Right lobe of liver (tissue), 6 donors: Measurements from ENCODE around the gene METTL16. TPM values are rescaled to one million over a fixed set of nuclear protein-coding genes. Genes with fewer than 3 reads are reported as not detected.
"Not testable (repeated sequence)": the region's sequence is repeated elsewhere in the genome, so short reads cannot be mapped to it uniquely, and the experiment has no call there.

Experiments used
- ATAC-seq, 4 donors: fragments of 200-7000 bp; cut with Tn5 transposase; one replicate each; pipeline ENCODE4 v1.9.1; 2020; ENCODE audit warnings: mild to moderate bottlenecking in 4 of 4, moderate library complexity in 4 of 4
- DNase-seq, 3 donors: peaks; one replicate each; pipeline ENCODE4 v3.0.0-alpha.2; 2020
- H3K27ac ChIP-seq, 3 donors: fragments of 200-600 bp; one replicate each; pipeline ENCODE4 v1.8.0; 2022
- H3K27me3 ChIP-seq, 2 donors: fragments of 200-600 bp; one replicate each; pipeline ENCODE4 v1.8.0; 2022
- H3K36me3 ChIP-seq, 4 donors: fragments of 200-600 bp; sonication (generic) in 1 of 4; one replicate each; pipeline versions ENCODE4 v1.5.1 to v1.8.0; 2017 to 2022; ENCODE audit warnings: control low read depth in 1 of 4
- H3K4me1 ChIP-seq, 4 donors: fragments of 200-600 bp; sonication (generic) in 1 of 4; one replicate each; pipeline versions ENCODE4 v1.5.1 to v1.8.0; 2017 to 2022; ENCODE audit warnings: control low read depth in 1 of 4
- H3K4me3 ChIP-seq, 3 donors: fragments of 200-600 bp; one replicate each; pipeline ENCODE4 v1.8.0; 2022
- H3K9me3 ChIP-seq, 4 donors: fragments of 200-600 bp; sonication (generic) in 1 of 4; one replicate each; pipeline versions ENCODE4 v1.5.1 to v1.8.0; 2017 to 2022; ENCODE audit warnings: control low read depth in 1 of 4
- POLR2A ChIP-seq: fragments of 450-650 bp; IDR thresholded peaks from one replicate; pipeline ENCODE4 v1.6.1; 2017; ENCODE audit warnings: antibody characterized with exemption, mild to moderate bottlenecking
- WGBS: methylation state at CpG from one replicate; pipeline ENCODE4 v1.1.6; 2018; ENCODE audit warnings: low coverage, low lambda C conversion rate; ENCODE audit not compliant: insufficient coverage; ENCODE audit errors: missing lambda C conversion rate; 5-methylcytosine and 5-hydroxymethylcytosine counted together
- intact Hi-C, 2 donors: fragments of 100-400 bp; cut with DNase I; formaldehyde crosslinking; loops; one replicate each; pipeline versions ENCODE4 v1.11.2 to v1.14.1; 2022
- total RNA-seq, 6 experiments: library from RNA; depleted of rRNA in 2 of 6; stranded (reverse); fragments of >200 nt in 2 of 6; fragmentation: NEBNext Ultra II Directional in 3 of 6; extraction: Animal tissue kit (Norgen Biotek cat#: 25700) in 3 of 6; gene quantifications; one replicate each; pipeline versions ENCODE4 v1.1.0 to v1.2.4, GENCODE V29; 2016 to 2023
- TF ChIP-seq, protein P1 (sequence below), 4 donors: fragments of 200-600 bp in 3 of 4; fragments of 450-650 bp in 1 of 4; IDR thresholded peaks; one replicate each; pipeline versions ENCODE4 v1.5.1 to v1.8.0; 2016 to 2022; ENCODE audit warnings: antibody characterized with exemption in 4 of 4, mild to moderate bottlenecking in 2 of 4
- donor health status: DM: no; HTN: yes; CAD: no.
- donor health status: DM: no; HTN: no; CAD: no.
- donor health status: DM: no; HTN: no; CAD: no.
- donor health status: DM: no; HTN: yes; CAD: no.
- donor health status: DM: no; HTN: yes; CAD: no.

The METTL16 gene
- total RNA-seq, 6 experiments from 2014 or later: 8.4 to 12.1 (median 9.3) TPM

DNA sequence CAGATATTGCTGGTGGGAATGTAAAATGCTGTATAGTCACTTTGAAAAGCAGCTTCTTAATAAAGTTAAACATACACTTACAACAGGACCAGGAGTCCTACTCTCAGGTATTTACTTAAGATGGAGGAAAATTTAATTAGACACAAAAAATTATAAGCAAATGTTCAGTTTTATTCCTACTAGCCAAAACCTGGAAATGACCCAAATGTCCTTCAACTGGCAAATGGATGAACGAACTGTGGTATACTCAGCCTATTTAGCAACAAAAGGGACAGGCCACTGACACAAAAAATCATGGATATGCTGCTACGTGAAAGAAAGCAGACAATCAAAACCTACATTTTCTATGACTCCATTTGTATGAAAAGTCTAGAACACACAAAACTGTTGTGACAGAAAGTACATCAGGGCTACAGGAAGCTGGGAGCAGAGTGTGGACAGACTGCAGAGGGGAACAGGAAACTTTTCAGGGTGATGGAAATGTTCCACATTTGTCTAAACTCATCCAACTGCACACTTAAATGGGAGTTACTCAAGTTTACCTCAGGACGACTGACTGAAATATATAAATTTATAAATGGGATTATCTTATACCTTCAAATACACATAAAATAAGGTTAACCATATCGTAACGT is 61.6 kb downstream of the METTL16 start:
- H3K27me3 ChIP-seq: no peaks in the 10 kb centered on the region
- intact Hi-C loops: no loop called here
- 60% methylated on average over 5 of the region's 5 CpGs for WGBS
- ATAC-seq: no peak
- no peak overlapping the region for H3K4me3 ChIP-seq
- H3K36me3 ChIP-seq: no peaks in the 10 kb centered on the region
- no peak for DNase-seq
- TF ChIP-seq, protein P1, sequence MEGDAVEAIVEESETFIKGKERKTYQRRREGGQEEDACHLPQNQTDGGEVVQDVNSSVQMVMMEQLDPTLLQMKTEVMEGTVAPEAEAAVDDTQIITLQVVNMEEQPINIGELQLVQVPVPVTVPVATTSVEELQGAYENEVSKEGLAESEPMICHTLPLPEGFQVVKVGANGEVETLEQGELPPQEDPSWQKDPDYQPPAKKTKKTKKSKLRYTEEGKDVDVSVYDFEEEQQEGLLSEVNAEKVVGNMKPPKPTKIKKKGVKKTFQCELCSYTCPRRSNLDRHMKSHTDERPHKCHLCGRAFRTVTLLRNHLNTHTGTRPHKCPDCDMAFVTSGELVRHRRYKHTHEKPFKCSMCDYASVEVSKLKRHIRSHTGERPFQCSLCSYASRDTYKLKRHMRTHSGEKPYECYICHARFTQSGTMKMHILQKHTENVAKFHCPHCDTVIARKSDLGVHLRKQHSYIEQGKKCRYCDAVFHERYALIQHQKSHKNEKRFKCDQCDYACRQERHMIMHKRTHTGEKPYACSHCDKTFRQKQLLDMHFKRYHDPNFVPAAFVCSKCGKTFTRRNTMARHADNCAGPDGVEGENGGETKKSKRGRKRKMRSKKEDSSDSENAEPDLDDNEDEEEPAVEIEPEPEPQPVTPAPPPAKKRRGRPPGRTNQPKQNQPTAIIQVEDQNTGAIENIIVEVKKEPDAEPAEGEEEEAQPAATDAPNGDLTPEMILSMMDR (IDR thresholded peaks at IDR 0.05): no peak
- no peak for TF ChIP-seq POLR2A
- peaks cover 0 to 2% (median 0%) of the 10 kb centered on the region in 4 donors for H3K4me1 ChIP-seq
- no peak overlapping the region for H3K27ac ChIP-seq
- no peaks in the 10 kb centered on the region for H3K9me3 ChIP-seq

DNA sequence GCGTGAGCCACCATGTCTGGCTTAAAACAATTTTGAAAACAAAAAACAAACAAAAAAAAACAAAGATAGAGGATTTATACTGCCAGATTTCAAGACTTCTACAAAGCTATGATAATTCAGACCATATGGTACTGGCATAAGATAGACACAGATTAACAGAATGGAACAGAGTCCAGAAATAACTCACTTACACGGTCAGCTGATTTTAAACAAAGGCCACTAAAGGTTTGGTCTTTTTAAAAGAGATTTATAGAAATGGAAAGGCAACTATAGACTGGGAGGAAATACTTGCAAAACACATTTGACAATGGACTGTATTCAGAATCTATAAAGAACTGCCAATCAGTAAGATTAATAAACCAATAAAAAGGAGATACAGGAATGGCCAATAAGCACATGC is 62.2 kb downstream of the METTL16 start:
- Histone ChIP-seq H3K4me3 (no peak overlapping the region), H3K27me3 (no peaks in the 10 kb centered on the region), H3K27ac (no peak overlapping the region), H3K36me3 (no peaks in the 10 kb centered on the region), H3K4me1 (peaks cover 0 to 2% (median 0%) of the 10 kb centered on the region in 4 donors), H3K9me3 (no peaks in the 10 kb centered on the region)
- intact Hi-C loops: no loop called here
- DNase-seq: no peak
- TF ChIP-seq POLR2A: no peak
- TF ChIP-seq, protein P1 (IDR thresholded peaks at IDR 0.05): no peak
- no peak for ATAC-seq
- 88% methylated on average over 2 of the region's 2 CpGs for WGBS

DNA sequence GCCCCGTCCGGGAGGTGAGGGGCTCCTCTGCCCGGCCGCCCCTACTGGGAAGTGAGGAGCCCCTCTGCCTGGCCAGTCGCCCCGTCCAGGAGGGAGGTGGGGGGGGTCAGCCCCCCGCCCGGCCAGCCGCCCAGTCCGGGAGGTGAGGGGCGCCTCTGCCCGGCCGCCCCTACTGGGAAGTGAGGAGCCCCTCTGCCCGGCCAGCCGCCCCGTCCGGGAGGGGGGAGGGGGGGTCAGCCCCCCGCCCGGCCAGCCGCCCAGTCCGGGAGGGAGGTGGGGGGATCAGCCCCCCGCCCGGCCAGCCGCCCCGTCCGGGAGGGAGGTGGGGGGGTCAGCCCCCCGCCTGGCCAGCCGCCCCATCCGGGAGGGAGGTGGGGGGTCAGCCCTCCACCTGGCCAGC is 64.2 kb downstream of the METTL16 start:
- no CpG with 5 or more reads among the region's 29 CpGs for WGBS
- H3K27ac ChIP-seq, H3K27me3 ChIP-seq, H3K36me3 ChIP-seq, intact Hi-C loops, H3K9me3 ChIP-seq, DNase-seq, H3K4me1 ChIP-seq, H3K4me3 ChIP-seq, ATAC-seq: not testable (repeated sequence)

DNA sequence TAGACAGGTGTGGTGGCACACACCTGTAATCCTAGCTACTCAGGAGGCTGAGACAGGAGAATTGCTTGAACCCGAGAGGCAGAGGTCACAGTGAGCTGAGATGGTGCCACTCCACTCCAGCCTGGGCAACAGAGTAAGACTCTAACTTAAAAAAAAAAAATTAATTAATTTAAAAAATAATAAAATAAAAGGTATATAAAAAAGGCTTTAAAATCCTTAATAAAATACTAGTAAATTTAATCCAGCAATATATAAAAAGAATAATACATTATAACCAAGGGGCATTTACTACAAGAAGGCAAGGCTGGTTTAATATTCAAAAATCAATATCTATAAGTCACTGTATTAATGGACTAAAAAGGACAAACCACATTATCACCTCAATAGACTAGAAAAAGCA is 66.0 kb downstream of the METTL16 start:
- no peak overlapping the region for H3K4me3 ChIP-seq
- ATAC-seq (no peak), DNase-seq (no peak)
- H3K4me1 ChIP-seq: peaks cover 0 to 6% (median 0%) of the 10 kb centered on the region in 4 donors
- intact Hi-C loops: no loop called here
- WGBS: 90% methylated on average over 1 of the region's 1 CpG
- H3K27me3 ChIP-seq: no peaks in the 10 kb centered on the region
- no peak overlapping the region for H3K27ac ChIP-seq
- no peak for TF ChIP-seq POLR2A
- TF ChIP-seq, protein P1 (IDR thresholded peaks at IDR 0.05): no peak
- H3K9me3 ChIP-seq: no peaks in the 10 kb centered on the region
- peaks cover 0 to 6% (median 0%) of the 10 kb centered on the region in 4 donors for H3K36me3 ChIP-seq

DNA sequence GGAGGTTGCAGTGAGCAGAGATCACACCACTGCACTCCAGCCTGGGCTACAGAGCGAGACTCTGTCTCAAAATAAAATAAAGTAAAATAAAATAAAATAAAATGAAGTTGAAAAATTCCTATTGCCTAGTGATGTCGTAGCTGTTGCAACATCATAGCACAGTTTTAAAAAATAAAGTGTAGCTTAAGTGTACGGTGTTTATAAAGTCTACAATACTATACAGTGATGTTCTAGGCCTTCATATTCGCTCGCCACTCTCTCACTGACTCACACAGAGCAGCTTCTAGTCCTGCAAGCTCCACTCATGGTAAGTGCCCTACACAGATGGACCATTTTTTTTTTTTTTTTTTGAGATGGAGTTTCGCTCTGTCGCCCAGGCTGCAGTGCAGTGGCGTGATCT is 67.3 kb downstream of the METTL16 start:
- TF ChIP-seq, protein P1 (IDR thresholded peaks at IDR 0.05): no peak
- TF ChIP-seq POLR2A: no peak
- peaks cover 0 to 10% (median 2%) of the 10 kb centered on the region in 4 donors for H3K36me3 ChIP-seq
- H3K4me3 ChIP-seq: no peak overlapping the region
- intact Hi-C loops: no loop called here
- peaks cover 0 to 6% (median 0%) of the 10 kb centered on the region in 4 donors for H3K4me1 ChIP-seq
- no peak overlapping the region for H3K27ac ChIP-seq
- no peak for DNase-seq
- 91% methylated on average over 6 of the region's 8 CpGs for WGBS
- no peaks in the 10 kb centered on the region for H3K27me3 ChIP-seq
- no peaks in the 10 kb centered on the region for H3K9me3 ChIP-seq
- ATAC-seq: no peak
